HFF-Myc (cell line): Measurements from ENCODE around the gene ANKS1A.
"Not testable (repeated sequence)": the region's sequence is repeated elsewhere in the genome, so short reads cannot be mapped to it uniquely, and the experiment has no call there.

Source experiments
- DNase-seq: peaks from one replicate; pipeline ENCODE4 v3.0.0-alpha.2; 2011; ENCODE audit warnings: low read depth; ENCODE audit errors: extremely low read depth
- H3K4me3 ChIP-seq: replicated peaks from 2 replicates; pipeline ENCODE4 v1.5.1; 2011; ENCODE audit warnings: low read depth, mild to moderate bottlenecking, control low read depth, low read length
- TF ChIP-seq, protein P1 (sequence below): IDR thresholded peaks from 2 replicates; pipeline ENCODE4 v1.5.1; 2012; ENCODE audit warnings: mild to moderate bottlenecking, low read depth, low read length, control low read depth; ENCODE audit errors: missing control alignments

The ANKS1A gene

DNA sequence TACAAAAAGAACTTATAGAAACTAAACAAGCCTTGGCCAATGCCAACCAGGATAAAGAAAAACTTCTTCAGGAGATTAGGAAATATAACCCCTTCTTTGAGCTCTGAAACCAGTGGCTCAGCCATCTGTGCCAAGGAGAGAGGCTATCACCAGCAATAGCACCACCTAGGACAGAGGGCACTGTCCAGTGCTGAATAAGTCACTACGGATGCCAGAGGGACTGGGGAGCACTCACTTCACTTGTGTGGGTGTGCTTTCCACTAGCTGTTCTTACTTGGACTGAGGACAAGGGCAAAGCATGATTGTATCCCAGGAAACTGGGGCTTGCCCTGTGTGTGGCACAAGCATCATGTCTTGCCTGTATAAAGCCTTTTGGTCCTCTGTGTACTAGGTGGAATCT, 16.7 kb upstream of the ANKS1A start:
- H3K4me3 ChIP-seq: no peak overlapping the region
- DNase-seq: no peak
- TF ChIP-seq, protein P1, sequence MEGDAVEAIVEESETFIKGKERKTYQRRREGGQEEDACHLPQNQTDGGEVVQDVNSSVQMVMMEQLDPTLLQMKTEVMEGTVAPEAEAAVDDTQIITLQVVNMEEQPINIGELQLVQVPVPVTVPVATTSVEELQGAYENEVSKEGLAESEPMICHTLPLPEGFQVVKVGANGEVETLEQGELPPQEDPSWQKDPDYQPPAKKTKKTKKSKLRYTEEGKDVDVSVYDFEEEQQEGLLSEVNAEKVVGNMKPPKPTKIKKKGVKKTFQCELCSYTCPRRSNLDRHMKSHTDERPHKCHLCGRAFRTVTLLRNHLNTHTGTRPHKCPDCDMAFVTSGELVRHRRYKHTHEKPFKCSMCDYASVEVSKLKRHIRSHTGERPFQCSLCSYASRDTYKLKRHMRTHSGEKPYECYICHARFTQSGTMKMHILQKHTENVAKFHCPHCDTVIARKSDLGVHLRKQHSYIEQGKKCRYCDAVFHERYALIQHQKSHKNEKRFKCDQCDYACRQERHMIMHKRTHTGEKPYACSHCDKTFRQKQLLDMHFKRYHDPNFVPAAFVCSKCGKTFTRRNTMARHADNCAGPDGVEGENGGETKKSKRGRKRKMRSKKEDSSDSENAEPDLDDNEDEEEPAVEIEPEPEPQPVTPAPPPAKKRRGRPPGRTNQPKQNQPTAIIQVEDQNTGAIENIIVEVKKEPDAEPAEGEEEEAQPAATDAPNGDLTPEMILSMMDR: no peak

DNA sequence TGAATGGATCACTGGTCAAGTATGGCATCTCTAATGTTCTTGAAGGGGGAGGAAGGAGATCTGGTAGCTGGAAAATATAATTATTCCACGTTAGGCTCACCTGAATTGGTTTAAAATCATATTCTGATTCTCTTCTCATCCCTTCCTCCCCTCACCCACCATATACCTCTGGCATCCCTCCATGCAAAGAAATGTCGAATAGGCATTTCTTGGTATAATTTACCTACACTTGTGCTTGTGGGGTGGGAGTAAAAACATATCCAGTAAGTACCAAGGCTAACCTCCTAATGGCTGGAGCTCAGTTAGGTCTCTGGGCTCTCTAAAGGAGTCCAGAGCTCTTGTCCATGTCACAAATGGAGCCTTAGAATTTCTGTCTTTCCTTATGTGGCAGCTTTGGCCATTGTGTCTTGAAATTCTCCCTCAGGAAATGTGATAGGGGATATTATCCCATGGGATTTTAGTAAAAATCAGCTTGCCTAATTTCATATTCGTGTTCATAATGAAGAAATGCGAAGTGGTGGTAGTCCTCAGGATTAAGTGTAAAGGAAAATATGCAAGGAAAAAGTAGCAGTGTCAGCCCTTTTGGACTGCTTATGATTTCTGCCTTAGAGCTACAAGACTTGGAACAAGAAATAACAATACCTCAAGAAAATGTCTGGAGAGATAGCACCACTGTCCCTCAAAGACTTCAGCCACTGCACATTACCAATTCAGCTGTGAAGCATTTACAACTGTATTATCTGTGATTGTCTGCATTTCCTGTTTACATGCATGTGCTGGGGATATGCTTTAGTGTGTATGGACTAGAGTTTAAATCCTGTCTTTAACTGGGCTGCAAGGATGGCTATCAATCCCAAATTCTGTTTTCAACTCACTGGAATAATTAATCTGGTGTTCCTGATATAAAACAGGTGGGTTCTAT, 13.5 kb upstream of the ANKS1A start:
- TF ChIP-seq, protein P1: no peak
- DNase-seq: no peak
- no peak overlapping the region for H3K4me3 ChIP-seq

DNA sequence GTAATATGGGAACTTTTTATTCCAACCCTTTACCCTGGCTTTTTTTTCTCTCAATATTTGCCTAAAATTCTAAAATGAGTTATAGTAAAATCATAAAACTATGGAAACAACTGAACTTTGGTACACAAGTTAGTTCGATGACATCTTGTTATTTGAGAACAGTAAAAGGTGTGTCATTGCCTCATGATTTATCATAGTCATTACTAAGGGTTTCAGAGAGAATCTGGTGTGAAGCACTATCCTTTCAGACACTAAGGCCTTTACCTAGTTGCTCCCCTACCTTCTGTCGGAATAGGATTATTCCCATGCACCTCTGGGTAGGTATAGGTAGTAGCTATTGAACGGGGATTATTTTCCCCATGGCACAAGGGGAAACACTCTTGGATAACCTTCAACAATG, 12.6 kb upstream of the ANKS1A start:
- TF ChIP-seq, protein P1: no peak
- no peak overlapping the region for H3K4me3 ChIP-seq
- no peak for DNase-seq

DNA sequence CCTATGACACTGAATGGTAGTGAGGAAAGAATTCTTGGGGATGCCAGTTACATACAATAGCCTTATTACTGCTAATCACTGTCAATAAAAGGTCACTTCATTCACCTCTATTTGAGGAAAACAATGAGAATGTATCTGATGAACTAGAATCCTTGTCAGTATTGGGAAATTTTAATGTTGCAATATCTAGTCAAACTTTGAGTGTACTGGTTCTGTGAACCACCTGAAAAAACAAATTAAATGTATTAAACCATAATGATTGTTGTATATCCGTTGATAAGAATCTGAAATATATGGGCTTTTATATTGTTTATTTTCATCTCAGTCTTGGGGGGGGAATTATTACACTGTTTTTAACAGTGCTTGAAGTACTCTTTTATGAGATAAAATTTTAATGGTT, 11.8 kb upstream of the ANKS1A start:
- no peak for DNase-seq
- TF ChIP-seq, protein P1: no peak
- H3K4me3 ChIP-seq: no peak overlapping the region

DNA sequence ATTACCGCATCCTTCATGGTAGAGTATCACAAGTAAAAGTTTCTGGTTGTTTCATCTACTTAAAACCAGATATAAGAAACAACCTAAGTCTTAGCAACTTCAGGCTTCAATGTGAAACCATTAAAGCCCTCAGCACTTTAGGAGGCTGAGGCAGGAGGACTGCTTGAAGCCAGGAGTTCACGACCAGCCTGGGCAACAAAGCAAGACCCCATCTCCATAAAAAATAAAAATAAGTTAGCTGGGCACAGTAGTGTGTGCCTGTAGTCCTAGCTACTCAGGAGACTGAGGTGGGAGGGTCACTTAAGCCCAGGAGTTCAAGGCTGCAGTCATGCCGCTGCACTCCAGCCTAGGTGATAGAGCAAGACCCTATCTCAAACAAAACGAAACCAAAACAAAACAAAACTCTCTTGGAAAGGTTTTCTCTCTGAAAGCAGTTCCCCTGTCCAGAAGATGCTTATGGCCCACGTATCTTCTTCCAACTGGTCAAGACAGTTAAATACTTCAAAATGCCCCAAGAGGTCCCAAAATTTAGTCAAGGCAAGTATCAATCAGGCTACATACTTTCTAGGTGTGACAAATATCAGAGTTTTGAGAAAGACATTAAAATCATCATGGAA, 11.1 kb upstream of the ANKS1A start:
- no peak for DNase-seq
- TF ChIP-seq, protein P1: no peak
- no peak overlapping the region for H3K4me3 ChIP-seq

DNA sequence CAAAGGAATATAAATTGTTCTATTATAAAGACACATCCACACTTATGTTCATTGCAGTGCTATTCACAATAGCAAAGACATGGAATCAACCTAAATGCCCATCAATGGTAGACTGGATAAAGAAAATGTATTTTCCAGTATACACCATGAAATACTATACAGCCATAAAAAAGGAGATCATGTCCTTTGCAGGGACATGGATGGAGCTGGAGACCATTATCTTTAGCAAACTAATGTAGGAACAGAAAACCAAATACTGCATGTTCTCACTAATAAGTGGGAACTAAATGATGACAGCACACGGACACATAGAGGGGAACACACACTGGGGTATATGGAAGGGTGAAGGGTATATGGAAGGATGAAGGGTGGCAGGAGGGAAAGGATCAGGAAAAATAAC, 5.0 kb upstream of the ANKS1A start:
- not testable (repeated sequence) for H3K4me3 ChIP-seq, DNase-seq

DNA sequence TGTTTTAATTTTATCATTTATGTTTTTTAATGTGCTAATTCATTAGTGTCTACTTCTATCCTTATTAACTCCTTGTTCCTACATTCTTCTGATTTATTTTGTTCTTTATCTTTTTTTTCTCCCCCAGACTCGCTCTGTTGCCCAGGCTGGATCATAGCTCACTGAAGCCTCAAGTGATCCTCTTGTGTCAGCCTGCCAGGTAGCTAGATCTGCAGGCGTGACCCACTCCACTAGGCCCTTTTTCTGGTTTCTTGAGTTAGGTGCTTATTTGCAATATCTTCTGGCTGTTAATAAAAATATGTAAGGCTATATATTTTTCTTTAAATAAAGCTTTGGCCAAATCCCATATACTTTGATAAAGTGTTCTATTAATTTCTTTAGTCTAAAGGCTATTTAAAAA, 4.1 kb upstream of the ANKS1A start:
- DNase-seq: no peak
- H3K4me3 ChIP-seq: no peak overlapping the region
- TF ChIP-seq, protein P1: no peak

DNA sequence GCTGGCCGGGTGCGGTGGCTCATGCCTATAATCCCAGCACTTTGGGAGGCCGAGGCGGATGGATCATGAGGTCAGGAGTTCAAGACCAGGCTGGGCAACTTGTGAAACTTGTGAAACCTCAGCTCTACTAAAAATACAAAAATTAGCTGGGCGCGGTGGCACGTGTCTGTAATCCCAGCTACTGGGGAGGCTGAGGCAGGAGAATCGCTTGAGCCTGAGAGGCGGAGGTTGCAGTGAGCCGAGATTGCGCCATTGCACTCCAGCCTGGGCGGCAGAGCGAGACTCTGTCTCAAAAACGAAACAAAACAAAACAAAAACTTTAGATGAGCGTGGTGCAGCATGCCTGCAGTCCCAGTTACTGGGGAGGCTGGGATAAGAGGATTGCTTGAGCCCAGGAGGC, 3.2 kb upstream of the ANKS1A start:
- DNase-seq, H3K4me3 ChIP-seq: not testable (repeated sequence)
